ENCODE measurements around the gene ADAMTS17. TPM values are rescaled to one million over a fixed set of nuclear protein-coding genes. Genes with fewer than 3 reads are reported as not detected.

The ADAMTS17 gene
- total and polyA plus RNA-seq, 8 donors = 0.31 to 14.3 (median 6.3) TPM

GRCh38 chr15:100194996-100195395 is 146.8 kb downstream of the ADAMTS17 start:
- Histone ChIP-seq H3K27ac (no peak overlapping the region), H3K4me3 (no peak overlapping the region), H3K36me3 (no peaks in the 10 kb centered on the region), H3K9me3 (no peaks in the 10 kb centered on the region), H3K4me1 (no peaks in the 10 kb centered on the region), H3K27me3 (no peaks in the 10 kb centered on the region)
- no peak for DNase-seq
- intact Hi-C loops (cut with DNase I; ENCODE audit: low total_unique reads) = no loop called here
- TF ChIP-seq POLR2AphosphoS5 (IDR thresholded peaks at IDR 0.05) (no peak), POLR2A (IDR thresholded peaks at IDR 0.05) (no peak), CTCF (IDR thresholded peaks at IDR 0.05) (no peak), EP300 (IDR thresholded peaks at IDR 0.05) (no peak)
- WGBS, 5 donors = 90 to 95% (median 92%) methylated on average over 10 of the region's 10 CpGs

GRCh38 chr15:100193277-100193860 is 148.4 kb downstream of the ADAMTS17 start:
- Histone ChIP-seq H3K4me1 (no peaks in the 10 kb centered on the region), H3K36me3 (no peaks in the 10 kb centered on the region), H3K4me3 (no peak overlapping the region), H3K27me3 (no peaks in the 10 kb centered on the region), H3K27ac (no peak overlapping the region), H3K9me3 (no peaks in the 10 kb centered on the region)
- WGBS, 5 donors = 92 to 96% (median 96%) methylated on average over 15 to 21 of the region's 21 CpGs
- intact Hi-C loops (cut with DNase I; ENCODE audit: low total_unique reads) = no loop called here
- TF ChIP-seq CTCF (IDR thresholded peaks at IDR 0.05) = no peak
- TF ChIP-seq POLR2AphosphoS5 (IDR thresholded peaks at IDR 0.05) = no peak
- no peak for TF ChIP-seq POLR2A (IDR thresholded peaks at IDR 0.05)
- no peak for TF ChIP-seq EP300 (IDR thresholded peaks at IDR 0.05)
- no peak for DNase-seq

- no peaks in the 10 kb centered on the region for H3K4me1 ChIP-seq
- H3K9me3 ChIP-seq = no peaks in the 10 kb centered on the region
- TF ChIP-seq POLR2AphosphoS5 (IDR thresholded peaks at IDR 0.05) (no peak), EP300 (IDR thresholded peaks at IDR 0.05) (no peak), CTCF (IDR thresholded peaks at IDR 0.05) (no peak), POLR2A (IDR thresholded peaks at IDR 0.05) (no peak)
- WGBS, 5 donors = 82 to 91% (median 84%) methylated on average over 14 of the region's 14 CpGs
- no peak for DNase-seq
- intact Hi-C loops (cut with DNase I; ENCODE audit: low total_unique reads) = no loop called here
- no peak overlapping the region for H3K4me3 ChIP-seq
- H3K36me3 ChIP-seq = no peaks in the 10 kb centered on the region
- H3K27me3 ChIP-seq = no peaks in the 10 kb centered on the region
- H3K27ac ChIP-seq = no peak overlapping the region
These were observed 149.4 kb downstream of the ADAMTS17 start for GRCh38 chr15:100192097-100193080.

GRCh38 chr15:100191161-100191560 is 150.6 kb downstream of the ADAMTS17 start:
- 73 to 83% (median 77%) methylated on average over 1 to 8 of the region's 8 CpGs for WGBS, 5 donors
- Histone ChIP-seq H3K27ac (no peak overlapping the region), H3K9me3 (no peaks in the 10 kb centered on the region), H3K4me3 (no peak overlapping the region), H3K36me3 (no peaks in the 10 kb centered on the region), H3K27me3 (no peaks in the 10 kb centered on the region), H3K4me1 (no peaks in the 10 kb centered on the region)
- intact Hi-C loops (cut with DNase I; ENCODE audit: low total_unique reads) = no loop called here
- no peak for TF ChIP-seq POLR2AphosphoS5 (IDR thresholded peaks at IDR 0.05)
- TF ChIP-seq EP300 (IDR thresholded peaks at IDR 0.05) = no peak
- no peak for TF ChIP-seq CTCF (IDR thresholded peaks at IDR 0.05)
- no peak for TF ChIP-seq POLR2A (IDR thresholded peaks at IDR 0.05)
- no peak for DNase-seq
